Measurements from ENCODE around the gene C4A. TPM values are rescaled to one million over a fixed set of nuclear protein-coding genes. Genes with fewer than 3 reads are reported as not detected.

C4A gene
- total RNA-seq, 4 donors from 2014 or later, result 5.6 to 10.4 (median 7.4) TPM

GRCh38 chr6:31945154-31945506, 36.7 kb upstream of the C4A start:
- 40 to 43% methylated on average over 9 of the region's 9 CpGs for WGBS, 2 donors
- TF ChIP-seq POLR2A (IDR thresholded peaks at IDR 0.05) (no peak), CTCF (IDR thresholded peaks at IDR 0.05) (no peak)
- H3K4me3 ChIP-seq (ENCODE audit: low read depth, poor library complexity, severe bottlenecking), result no peak overlapping the region
- intact Hi-C loops (cut with DNase I; ENCODE audit: low total_unique reads), result no loop called here
- no peak for DNase-seq (ENCODE audit: low spot score in 2 of 2)

- DNase-seq (ENCODE audit: low spot score in 2 of 2), result peak; percentile 81 to 95
- TF ChIP-seq POLR2A (IDR thresholded peaks at IDR 0.05) (no peak), CTCF (IDR thresholded peaks at IDR 0.05) (no peak)
- H3K4me3 ChIP-seq (ENCODE audit: low read depth, poor library complexity, severe bottlenecking), result no peak within 1 kb of the TSS
- intact Hi-C loops (cut with DNase I; ENCODE audit: low total_unique reads), result no loop called here
- 19 to 28% methylated on average over 11 of the region's 11 CpGs for WGBS, 2 donors
Measured at GRCh38 chr6:31945507-31946369, 36.1 kb upstream of the C4A start, which contains the start of gene CFB. Gene CFB (plus strand): TSS chr6:31946095. CDS start chr6:31946222, 127 bp downstream.

GRCh38 chr6:31946370-31946885, 35.4 kb upstream of the C4A start:
- 81 to 82% methylated on average over 11 of the region's 11 CpGs for WGBS, 2 donors
- no peak overlapping the region for H3K4me3 ChIP-seq (ENCODE audit: low read depth, poor library complexity, severe bottlenecking)
- intact Hi-C loops (cut with DNase I; ENCODE audit: low total_unique reads), result no loop called here
- DNase-seq (ENCODE audit: low spot score in 2 of 2), result no peak
- no peak for TF ChIP-seq CTCF (IDR thresholded peaks at IDR 0.05)
- no peak for TF ChIP-seq POLR2A (IDR thresholded peaks at IDR 0.05)

GRCh38 chr6:31947070-31947675, 34.7 kb upstream of the C4A start:
- H3K4me3 ChIP-seq (ENCODE audit: low read depth, poor library complexity, severe bottlenecking), result no peak overlapping the region
- intact Hi-C loops (cut with DNase I; ENCODE audit: low total_unique reads), result no loop called here
- TF ChIP-seq POLR2A (IDR thresholded peaks at IDR 0.05), result no peak
- no peak for TF ChIP-seq CTCF (IDR thresholded peaks at IDR 0.05)
- 88 to 89% methylated on average over 24 of the region's 24 CpGs for WGBS, 2 donors
- no peak for DNase-seq (ENCODE audit: low spot score in 2 of 2)

- no peak overlapping the region for H3K4me3 ChIP-seq (ENCODE audit: low read depth, poor library complexity, severe bottlenecking)
- intact Hi-C loops (cut with DNase I; ENCODE audit: low total_unique reads), result no loop called here
- WGBS, 2 donors, result 84 to 89% methylated on average over 4 of the region's 4 CpGs
- TF ChIP-seq POLR2A (IDR thresholded peaks at IDR 0.05), result no peak
- TF ChIP-seq CTCF (IDR thresholded peaks at IDR 0.05), result no peak
- DNase-seq (ENCODE audit: low spot score in 2 of 2), result no peak
Measured at GRCh38 chr6:31947864-31948263, 34.0 kb upstream of the C4A start.

Data from lower leg skin (tissue), 4 donors.